SK-N-SH (cell line): ENCODE measurements around the gene ATF2. TPM values are rescaled to one million over a fixed set of nuclear protein-coding genes. Genes with fewer than 3 reads are reported as not detected.

Experiments
- CTCF ChIA-PET: fragments of 300-600, 350-600 bp; formaldehyde crosslinking; extraction: SDS; loops from one replicate; lab custom pipeline; 2021; lab: Yijun Ruan, JAX
- POLR2A ChIA-PET: fragments of 350-600 bp; sonication (Branson Sonifier 250); formaldehyde crosslinking; extraction: SDS; loops from one replicate; lab custom pipeline; 2020; ENCODE audit warnings: antibody characterized with exemption, inconsistent platforms; lab: Yijun Ruan, JAX
- DNase-seq: peaks from one replicate; pipeline ENCODE4 v3.0.0; 2012
- H2AFZ ChIP-seq: fragments of 200-600 bp; sonication (generic); 2 replicates; pipeline ENCODE4 v1.8.1; 2016; ENCODE audit warnings: antibody characterized with exemption, mild to moderate bottlenecking, low read depth
- H3F3A ChIP-seq: fragments of 200-600 bp; sonication (generic); replicated peaks from 2 replicates; pipeline ENCODE3; 2016; ENCODE audit warnings: antibody characterized with exemption, mild to moderate bottlenecking; ENCODE audit not compliant: insufficient read depth
- H3K27ac ChIP-seq, 2 experiments: fragments of 200-500 bp in 1 of 2; fragments of 200-600 bp in 1 of 2; sonication (Bioruptor generic) in 1 of 2; sonication (generic), shearing (Covaris generic) in 1 of 2; 2 replicates each; pipeline versions ENCODE4 v1.5.1 to v1.6.1; 2014 to 2016; ENCODE audit warnings: low read depth in 2 of 2, inconsistent platforms in 1 of 2, low read length in 1 of 2, mild to moderate bottlenecking in 1 of 2, mixed read lengths in 1 of 2
- H3K27me3 ChIP-seq: fragments of 200-600 bp; sonication (generic), shearing (Covaris generic); 2 replicates; pipeline ENCODE4 v1.6.1; 2016; ENCODE audit warnings: mixed run types; ENCODE audit not compliant: insufficient read depth
- H3K36me3 ChIP-seq, 2 experiments: fragments of 200-500 bp in 1 of 2; fragments of 200-600 bp in 1 of 2; sonication (Bioruptor generic) in 1 of 2; sonication (generic) in 1 of 2; replicated peaks in 1 of 2; 2 replicates each; pipeline versions ENCODE3 to v1.5.1; 2014 to 2016; ENCODE audit warnings: low read length in 1 of 2, mild to moderate bottlenecking in 1 of 2; ENCODE audit not compliant: insufficient read depth in 2 of 2, control insufficient read depth in 1 of 2
- H3K4me1 ChIP-seq, 2 experiments: fragments of 200-500 bp in 1 of 2; fragments of 200-600 bp in 1 of 2; sonication (Bioruptor generic) in 1 of 2; sonication (generic), shearing (Covaris generic) in 1 of 2; 2 replicates each; pipeline versions ENCODE4 v1.5.1 to v1.6.1; 2014 to 2016; ENCODE audit warnings: low read depth in 1 of 2, low read length in 1 of 2, mixed run types in 1 of 2; ENCODE audit not compliant: insufficient read depth in 2 of 2, control insufficient read depth in 1 of 2
- H3K4me2 ChIP-seq: fragments of 200-600 bp; sonication (generic), shearing (Covaris generic); 2 replicates; pipeline ENCODE4 v1.6.1; 2017; ENCODE audit warnings: mixed run types
- H3K4me3 ChIP-seq, 2 experiments: fragments of 200-500 bp in 1 of 2; fragments of 200-600 bp in 1 of 2; sonication (Bioruptor generic) in 1 of 2; sonication (generic), shearing (Covaris generic) in 1 of 2; 2 replicates each; pipeline versions ENCODE4 v1.5.1 to v1.8.1; 2014 to 2016; ENCODE audit warnings: low read depth in 2 of 2, inconsistent platforms in 1 of 2, low read length in 1 of 2, mild to moderate bottlenecking in 1 of 2, mixed read lengths in 1 of 2, moderate library complexity in 1 of 2
- H3K79me2 ChIP-seq: fragments of 200-600 bp; sonication (generic); 2 replicates; pipeline ENCODE4 v1.8.1; 2017; ENCODE audit warnings: mild to moderate bottlenecking; ENCODE audit not compliant: insufficient read depth
- H3K9ac ChIP-seq: fragments of 200-600 bp; sonication (generic); 2 replicates; pipeline ENCODE4 v1.6.1; 2017; ENCODE audit warnings: mixed run types
- H3K9me2 ChIP-seq: fragments of 200-600 bp; sonication (generic); 2 replicates; pipeline ENCODE4 v1.6.1; 2017; ENCODE audit warnings: mixed run types
- H3K9me3 ChIP-seq: fragments of 200-600 bp; sonication (generic); 2 replicates; pipeline ENCODE4 v1.6.1; 2017; ENCODE audit warnings: mixed run types, mild to moderate bottlenecking, moderate library complexity
- H4K20me1 ChIP-seq: fragments of 200-600 bp; sonication (generic); 2 replicates; pipeline ENCODE4 v1.6.1; 2017; ENCODE audit warnings: mild to moderate bottlenecking, mixed run types; ENCODE audit not compliant: insufficient read depth
- CHD2 ChIP-seq: fragments of 150-350 bp; IDR thresholded peaks from 2 replicates; pipeline ENCODE4 v1.6.1; 2018; ENCODE audit warnings: low read length; ENCODE audit not compliant: partially characterized antibody
- EZH2phosphoT487 ChIP-seq: fragments of 200-600 bp; sonication (generic); IDR thresholded peaks from 2 replicates; pipeline ENCODE4 v1.6.1; 2017; ENCODE audit warnings: low read depth, mixed run types, mild to moderate bottlenecking, antibody characterized with exemption, moderate library complexity, borderline replicate concordance
- GABPA ChIP-seq: IDR thresholded peaks from 2 replicates; pipeline ENCODE4 v1.4.0; 2012; ENCODE audit warnings: low read depth, mild to moderate bottlenecking
- JUND ChIP-seq: IDR thresholded peaks from 2 replicates; pipeline ENCODE4 v1.4.0; 2012
- MEF2A ChIP-seq: IDR thresholded peaks from 2 replicates; pipeline ENCODE4 v1.4.0; 2012; ENCODE audit warnings: low read depth, borderline replicate concordance
- MXI1 ChIP-seq: IDR thresholded peaks from 2 replicates; pipeline ENCODE4 v1.6.1; 2012; ENCODE audit warnings: mild to moderate bottlenecking, low read depth, low read length, improper control_type of control experiment
- NRF1 ChIP-seq: IDR thresholded peaks from 2 replicates; pipeline ENCODE4 v1.6.1; 2012; ENCODE audit warnings: low read depth, mild to moderate bottlenecking, low read length
- POLR2AphosphoS5 ChIP-seq: IDR thresholded peaks from 2 replicates; pipeline ENCODE4 v1.6.1; 2012; ENCODE audit warnings: low read depth, low read length
- RAD21 ChIP-seq: IDR thresholded peaks from 2 replicates; pipeline ENCODE4 v1.6.1; 2012; ENCODE audit warnings: mild to moderate bottlenecking, low read length
- RFX5 ChIP-seq: IDR thresholded peaks from 2 replicates; pipeline ENCODE4 v1.6.1; 2012; ENCODE audit warnings: mild to moderate bottlenecking, improper control_type of control experiment, low read length
- RXRA ChIP-seq: IDR thresholded peaks from 2 replicates; pipeline ENCODE4 v1.4.0; 2012; ENCODE audit warnings: low read depth, mild to moderate bottlenecking, borderline replicate concordance
- SIN3A ChIP-seq: IDR thresholded peaks from 2 replicates; pipeline ENCODE4 v1.6.1; 2012; ENCODE audit warnings: low read depth, mild to moderate bottlenecking, low read length, moderate library complexity, borderline replicate concordance
- SMC3 ChIP-seq: IDR thresholded peaks from 2 replicates; pipeline ENCODE4 v1.6.1; 2012; ENCODE audit warnings: low read depth, low read length, improper control_type of control experiment
- TEAD4 ChIP-seq: IDR thresholded peaks from 2 replicates; pipeline ENCODE4 v1.4.0; 2012; ENCODE audit warnings: mild to moderate bottlenecking, borderline replicate concordance; ENCODE audit not compliant: insufficient read depth
- polyA plus RNA-seq, 3 experiments: library from polyadenylated mRNA; depleted of rRNA; stranded (reverse); fragments of >200 nt; gene quantifications; 2 replicates each; pipeline ENCODE4 v1.2.3, GENCODE V29; 2012
- TF ChIP-seq, protein P1 (sequence below): IDR thresholded peaks from 2 replicates; pipeline ENCODE4 v1.6.1; 2012; ENCODE audit warnings: mild to moderate bottlenecking, low read depth, low read length, moderate library complexity
- TF ChIP-seq, protein P2 (sequence below): IDR thresholded peaks from 2 replicates; pipeline ENCODE4 v1.4.0; 2012; ENCODE audit warnings: low read depth
- TF ChIP-seq, protein P3 (sequence below): IDR thresholded peaks from 2 replicates; pipeline ENCODE4 v1.4.0; 2012; ENCODE audit warnings: low read depth, borderline replicate concordance
- TF ChIP-seq, protein P4 (sequence below): IDR thresholded peaks from 2 replicates; pipeline ENCODE4; 2012
- TF ChIP-seq, protein P5 (sequence below): fragments of 150-350 bp; IDR thresholded peaks from 2 replicates; pipeline ENCODE4 v1.6.1; 2017; ENCODE audit warnings: antibody characterized with exemption, low read length, low read depth, borderline replicate concordance
- TF ChIP-seq, protein P6 (sequence below): fragments of 200-600 bp; sonication (generic); IDR thresholded peaks from 2 replicates; pipeline ENCODE4 v1.6.1; 2017; ENCODE audit warnings: antibody characterized with exemption, mild to moderate bottlenecking, moderate library complexity

Gene ATF2
- polyA plus RNA-seq, 1 of the 3 experiments (the other 2 are of a cell fraction) = 19.0 TPM

DNA sequence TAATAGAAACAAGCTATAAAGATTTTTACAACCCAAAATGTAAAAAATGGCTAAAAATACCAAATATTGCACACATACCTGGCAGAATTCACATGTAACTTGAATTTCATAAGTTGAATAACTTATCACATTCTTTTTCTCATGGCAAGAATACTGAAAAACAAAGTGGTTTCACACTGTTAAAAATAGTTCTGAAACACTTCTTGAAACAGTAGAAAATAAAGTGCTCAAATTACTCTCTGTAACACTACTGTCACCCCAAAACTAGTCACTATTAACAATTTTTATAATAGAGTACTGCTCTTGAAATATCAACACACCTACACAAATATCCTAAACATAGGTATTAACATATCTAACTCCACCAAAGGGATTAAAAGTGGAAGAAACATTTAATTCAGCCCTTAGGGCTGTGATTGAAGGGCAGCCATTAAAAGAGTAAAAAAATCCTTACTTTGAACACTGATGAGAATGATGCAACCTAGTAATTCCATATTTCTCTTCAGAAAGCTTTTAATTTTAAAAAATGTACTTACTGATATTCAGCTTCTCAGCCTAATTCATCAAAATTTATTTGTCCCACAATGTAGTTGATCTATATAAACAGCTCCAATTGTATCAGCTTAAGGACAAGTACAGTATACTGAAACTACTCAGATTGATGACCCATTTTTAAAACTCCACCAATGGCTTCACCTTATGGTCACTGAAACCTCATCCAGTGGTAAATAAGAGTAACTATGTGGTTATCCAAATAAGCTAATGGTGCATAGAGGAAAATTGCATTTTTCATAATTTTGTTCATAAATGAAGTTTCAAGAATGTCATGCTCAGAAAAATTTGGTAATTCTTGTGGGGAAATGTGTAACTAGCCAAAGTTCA, 31.4 kb downstream of the ATF2 start:
- no peaks in the 10 kb centered on the region for H3K9me2 ChIP-seq
- H3K27ac ChIP-seq = no peak overlapping the region
- H3K79me2 ChIP-seq = peaks cover 85% of the 10 kb centered on the region
- H3K4me1 ChIP-seq = no peaks in the 10 kb centered on the region; a peak in 1 of 4 replicates
- no peaks in the 10 kb centered on the region for H3K9me3 ChIP-seq
- no peaks in the 10 kb centered on the region for H3F3A ChIP-seq
- no peak overlapping the region for H2AFZ ChIP-seq
- POLR2A ChIA-PET = no interaction called here
- no peak overlapping the region for H3K9ac ChIP-seq
- H3K36me3 ChIP-seq = peaks cover 38 to 58% of the 10 kb centered on the region in 2 experiments
- H3K4me3 ChIP-seq = no peak overlapping the region
- no peaks in the 10 kb centered on the region for H3K27me3 ChIP-seq
- DNase-seq = no peak
- peaks cover 11% of the 10 kb centered on the region; the same call in 1 of the 2 replicates for H4K20me1 ChIP-seq
- no peak overlapping the region for H3K4me2 ChIP-seq
- CTCF ChIA-PET = interaction anchor here (0.7 to 2.0 kb wide), 4 partner anchors 11 to 67 kb away, joined by 3 to 6 read pairs (median 4); no protein-coding TSS in a partner anchor
- no peak for TF ChIP-seq SMC3
- TF ChIP-seq, protein P1, sequence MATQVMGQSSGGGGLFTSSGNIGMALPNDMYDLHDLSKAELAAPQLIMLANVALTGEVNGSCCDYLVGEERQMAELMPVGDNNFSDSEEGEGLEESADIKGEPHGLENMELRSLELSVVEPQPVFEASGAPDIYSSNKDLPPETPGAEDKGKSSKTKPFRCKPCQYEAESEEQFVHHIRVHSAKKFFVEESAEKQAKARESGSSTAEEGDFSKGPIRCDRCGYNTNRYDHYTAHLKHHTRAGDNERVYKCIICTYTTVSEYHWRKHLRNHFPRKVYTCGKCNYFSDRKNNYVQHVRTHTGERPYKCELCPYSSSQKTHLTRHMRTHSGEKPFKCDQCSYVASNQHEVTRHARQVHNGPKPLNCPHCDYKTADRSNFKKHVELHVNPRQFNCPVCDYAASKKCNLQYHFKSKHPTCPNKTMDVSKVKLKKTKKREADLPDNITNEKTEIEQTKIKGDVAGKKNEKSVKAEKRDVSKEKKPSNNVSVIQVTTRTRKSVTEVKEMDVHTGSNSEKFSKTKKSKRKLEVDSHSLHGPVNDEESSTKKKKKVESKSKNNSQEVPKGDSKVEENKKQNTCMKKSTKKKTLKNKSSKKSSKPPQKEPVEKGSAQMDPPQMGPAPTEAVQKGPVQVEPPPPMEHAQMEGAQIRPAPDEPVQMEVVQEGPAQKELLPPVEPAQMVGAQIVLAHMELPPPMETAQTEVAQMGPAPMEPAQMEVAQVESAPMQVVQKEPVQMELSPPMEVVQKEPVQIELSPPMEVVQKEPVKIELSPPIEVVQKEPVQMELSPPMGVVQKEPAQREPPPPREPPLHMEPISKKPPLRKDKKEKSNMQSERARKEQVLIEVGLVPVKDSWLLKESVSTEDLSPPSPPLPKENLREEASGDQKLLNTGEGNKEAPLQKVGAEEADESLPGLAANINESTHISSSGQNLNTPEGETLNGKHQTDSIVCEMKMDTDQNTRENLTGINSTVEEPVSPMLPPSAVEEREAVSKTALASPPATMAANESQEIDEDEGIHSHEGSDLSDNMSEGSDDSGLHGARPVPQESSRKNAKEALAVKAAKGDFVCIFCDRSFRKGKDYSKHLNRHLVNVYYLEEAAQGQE = no peak
- TF ChIP-seq GABPA = no peak
- TF ChIP-seq, protein P2, sequence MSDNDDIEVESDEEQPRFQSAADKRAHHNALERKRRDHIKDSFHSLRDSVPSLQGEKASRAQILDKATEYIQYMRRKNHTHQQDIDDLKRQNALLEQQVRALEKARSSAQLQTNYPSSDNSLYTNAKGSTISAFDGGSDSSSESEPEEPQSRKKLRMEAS = no peak
- no peak for TF ChIP-seq MXI1
- TF ChIP-seq, protein P3, sequence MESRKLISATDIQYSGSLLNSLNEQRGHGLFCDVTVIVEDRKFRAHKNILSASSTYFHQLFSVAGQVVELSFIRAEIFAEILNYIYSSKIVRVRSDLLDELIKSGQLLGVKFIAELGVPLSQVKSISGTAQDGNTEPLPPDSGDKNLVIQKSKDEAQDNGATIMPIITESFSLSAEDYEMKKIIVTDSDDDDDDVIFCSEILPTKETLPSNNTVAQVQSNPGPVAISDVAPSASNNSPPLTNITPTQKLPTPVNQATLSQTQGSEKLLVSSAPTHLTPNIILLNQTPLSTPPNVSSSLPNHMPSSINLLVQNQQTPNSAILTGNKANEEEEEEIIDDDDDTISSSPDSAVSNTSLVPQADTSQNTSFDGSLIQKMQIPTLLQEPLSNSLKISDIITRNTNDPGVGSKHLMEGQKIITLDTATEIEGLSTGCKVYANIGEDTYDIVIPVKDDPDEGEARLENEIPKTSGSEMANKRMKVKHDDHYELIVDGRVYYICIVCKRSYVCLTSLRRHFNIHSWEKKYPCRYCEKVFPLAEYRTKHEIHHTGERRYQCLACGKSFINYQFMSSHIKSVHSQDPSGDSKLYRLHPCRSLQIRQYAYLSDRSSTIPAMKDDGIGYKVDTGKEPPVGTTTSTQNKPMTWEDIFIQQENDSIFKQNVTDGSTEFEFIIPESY = no peak
- TF ChIP-seq, protein P4, sequence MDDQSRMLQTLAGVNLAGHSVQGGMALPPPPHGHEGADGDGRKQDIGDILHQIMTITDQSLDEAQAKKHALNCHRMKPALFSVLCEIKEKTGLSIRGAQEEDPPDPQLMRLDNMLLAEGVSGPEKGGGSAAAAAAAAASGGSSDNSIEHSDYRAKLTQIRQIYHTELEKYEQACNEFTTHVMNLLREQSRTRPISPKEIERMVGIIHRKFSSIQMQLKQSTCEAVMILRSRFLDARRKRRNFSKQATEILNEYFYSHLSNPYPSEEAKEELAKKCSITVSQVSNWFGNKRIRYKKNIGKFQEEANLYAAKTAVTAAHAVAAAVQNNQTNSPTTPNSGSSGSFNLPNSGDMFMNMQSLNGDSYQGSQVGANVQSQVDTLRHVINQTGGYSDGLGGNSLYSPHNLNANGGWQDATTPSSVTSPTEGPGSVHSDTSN = no peak
- no peak for TF ChIP-seq POLR2AphosphoS5
- no peak for TF ChIP-seq TEAD4
- TF ChIP-seq EZH2phosphoT487 = no peak
- TF ChIP-seq, protein P5, sequence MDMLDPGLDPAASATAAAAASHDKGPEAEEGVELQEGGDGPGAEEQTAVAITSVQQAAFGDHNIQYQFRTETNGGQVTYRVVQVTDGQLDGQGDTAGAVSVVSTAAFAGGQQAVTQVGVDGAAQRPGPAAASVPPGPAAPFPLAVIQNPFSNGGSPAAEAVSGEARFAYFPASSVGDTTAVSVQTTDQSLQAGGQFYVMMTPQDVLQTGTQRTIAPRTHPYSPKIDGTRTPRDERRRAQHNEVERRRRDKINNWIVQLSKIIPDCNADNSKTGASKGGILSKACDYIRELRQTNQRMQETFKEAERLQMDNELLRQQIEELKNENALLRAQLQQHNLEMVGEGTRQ = no peak
- TF ChIP-seq SIN3A = no peak
- TF ChIP-seq JUND = no peak
- no peak for TF ChIP-seq RAD21
- TF ChIP-seq NRF1 = no peak
- TF ChIP-seq CHD2 = no peak
- no peak for TF ChIP-seq MEF2A
- TF ChIP-seq, protein P6, sequence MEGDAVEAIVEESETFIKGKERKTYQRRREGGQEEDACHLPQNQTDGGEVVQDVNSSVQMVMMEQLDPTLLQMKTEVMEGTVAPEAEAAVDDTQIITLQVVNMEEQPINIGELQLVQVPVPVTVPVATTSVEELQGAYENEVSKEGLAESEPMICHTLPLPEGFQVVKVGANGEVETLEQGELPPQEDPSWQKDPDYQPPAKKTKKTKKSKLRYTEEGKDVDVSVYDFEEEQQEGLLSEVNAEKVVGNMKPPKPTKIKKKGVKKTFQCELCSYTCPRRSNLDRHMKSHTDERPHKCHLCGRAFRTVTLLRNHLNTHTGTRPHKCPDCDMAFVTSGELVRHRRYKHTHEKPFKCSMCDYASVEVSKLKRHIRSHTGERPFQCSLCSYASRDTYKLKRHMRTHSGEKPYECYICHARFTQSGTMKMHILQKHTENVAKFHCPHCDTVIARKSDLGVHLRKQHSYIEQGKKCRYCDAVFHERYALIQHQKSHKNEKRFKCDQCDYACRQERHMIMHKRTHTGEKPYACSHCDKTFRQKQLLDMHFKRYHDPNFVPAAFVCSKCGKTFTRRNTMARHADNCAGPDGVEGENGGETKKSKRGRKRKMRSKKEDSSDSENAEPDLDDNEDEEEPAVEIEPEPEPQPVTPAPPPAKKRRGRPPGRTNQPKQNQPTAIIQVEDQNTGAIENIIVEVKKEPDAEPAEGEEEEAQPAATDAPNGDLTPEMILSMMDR = no peak
- no peak for TF ChIP-seq RFX5
- TF ChIP-seq RXRA = no peak
- TF ChIP-seq, all 33 proteins: peak for 0
